Panc1 (cell line): ENCODE data around the gene H2AZ2. TPM values are rescaled to one million over a fixed set of nuclear protein-coding genes. Genes with fewer than 3 reads are reported as not detected.

Experiments
- ATAC-seq: fragments of 200-7000 bp; cut with Tn5 transposase; 2 replicates; pipeline ENCODE4 v1.9.1; 2020; ENCODE audit warnings: mild to moderate bottlenecking, moderate library complexity
- BruUV-seq: library from RNA; stranded (reverse); fragments of 400-500 nt; replicated peaks from 2 replicates; lab custom pipeline; 2021; lab: Mats Ljungman, UMichigan
- CTCF ChIA-PET: fragments of 300-600 bp; sonication (Branson Sonifier 250); formaldehyde crosslinking; loops from one replicate; lab custom pipeline; 2022; ENCODE audit warnings: antibody characterized with exemption; lab: Charles Lee
- POLR2A ChIA-PET: fragments of 300-600 bp; sonication (Branson Sonifier 250); formaldehyde crosslinking; loops from one replicate; lab custom pipeline; 2022; ENCODE audit warnings: antibody characterized with exemption; lab: Charles Lee
- DNase-seq: peaks from one replicate; pipeline ENCODE4 v3.0.0-alpha.2; 2010; ENCODE audit warnings: low read depth, low spot score
- H3K27ac ChIP-seq: 2 replicates; pipeline ENCODE4 v1.5.1; 2011; ENCODE audit warnings: mild to moderate bottlenecking, low read length, inconsistent platforms
- H3K27me3 ChIP-seq: fragments of 200-500 bp; sonication (Bioruptor generic); 2 replicates; pipeline ENCODE4 v1.6.0; 2014; ENCODE audit warnings: low read length, inconsistent platforms; ENCODE audit not compliant: control insufficient read depth, insufficient read depth
- H3K36me3 ChIP-seq: fragments of 200-500 bp; sonication (Bioruptor generic); 2 replicates; pipeline ENCODE4 v1.5.1; 2014; ENCODE audit warnings: inconsistent platforms, mild to moderate bottlenecking, low read length, moderate library complexity; ENCODE audit not compliant: control insufficient read depth, insufficient read depth
- H3K4me1 ChIP-seq: 2 replicates; pipeline ENCODE4 v1.5.1; 2011; ENCODE audit warnings: inconsistent platforms, mild to moderate bottlenecking, low read length, moderate library complexity; ENCODE audit not compliant: control insufficient read depth, insufficient read depth
- H3K4me3 ChIP-seq, 2 experiments: 2 replicates each; pipeline ENCODE4 v1.5.1; 2011 to 2012; ENCODE audit warnings: low read depth in 2 of 2, low read length in 2 of 2, mild to moderate bottlenecking in 2 of 2, inconsistent platforms in 1 of 2, moderate library complexity in 1 of 2
- H3K9me3 ChIP-seq: fragments of 200-500 bp; sonication (Bioruptor generic); 2 replicates; pipeline ENCODE4 v1.5.1; 2014; ENCODE audit warnings: low read depth, mild to moderate bottlenecking, inconsistent platforms, low read length, moderate library complexity; ENCODE audit not compliant: control insufficient read depth, insufficient read depth
- CTCF ChIP-seq: fragments of 450-650 bp; IDR thresholded peaks from 2 replicates; pipeline ENCODE4 v1.5.1; 2017; ENCODE audit warnings: mild to moderate bottlenecking
- POLR2AphosphoS5 ChIP-seq: IDR thresholded peaks from 2 replicates; pipeline ENCODE4 v1.6.1; 2012; ENCODE audit warnings: mild to moderate bottlenecking, low read depth, low read length, moderate library complexity
- REST ChIP-seq, 2 experiments: IDR thresholded peaks; 2 replicates each; pipeline ENCODE4 v1.6.1; 2011 to 2012; ENCODE audit warnings: low read depth in 2 of 2, control low read depth in 1 of 2, low read length in 1 of 2, mild to moderate bottlenecking in 1 of 2, moderate library complexity in 1 of 2; ENCODE audit not compliant: insufficient read depth in 1 of 2
- SIN3A ChIP-seq: IDR thresholded peaks from 2 replicates; pipeline ENCODE4 v1.6.1; 2012; ENCODE audit warnings: low read depth, mild to moderate bottlenecking, low read length, moderate library complexity, borderline replicate concordance; ENCODE audit not compliant: insufficient read depth
- TCF7L2 ChIP-seq: IDR thresholded peaks from 2 replicates; pipeline ENCODE4 v1.6.1; 2011; ENCODE audit warnings: mild to moderate bottlenecking, low read depth, low read length, inconsistent platforms
- in situ Hi-C: cut with HindIII; loops from 2 replicates; pipeline ENCODE4 v1.10.0; 2016; ENCODE audit warnings: low sequenced_read_pairs, low pct_unique_long_range_greater_than_20kb
- intact Hi-C: fragments of 100-400 bp; cut with micrococcal nuclease; formaldehyde crosslinking; loops from one replicate; pipeline ENCODE4 v1.10.0; 2022; ENCODE audit not compliant: unreplicated experiment
- total RNA-seq: library from RNA; stranded (reverse); gene quantifications from one replicate; pipeline ENCODE4 v1.2.1, GENCODE V29; 2021; ENCODE audit not compliant: unreplicated experiment

Gene H2AZ2
- total RNA-seq, 1 experiment from 2014 or later: 319 TPM

GRCh38 chr7:44789990-44790389 lies 57.9 kb downstream of the H2AZ2 start:
- TF ChIP-seq SIN3A (no peak), REST (IDR thresholded peaks at IDR 0.05; ENCODE audit: insufficient read depth in 1 of 2, low read depth in 2 of 2, low read length in 1 of 2) (no peak), POLR2AphosphoS5 (no peak)
- H3K27me3 ChIP-seq: no peaks in the 10 kb centered on the region
- no peaks in the 10 kb centered on the region for H3K9me3 ChIP-seq
- no peak for DNase-seq
- no peak overlapping the region for H3K4me3 ChIP-seq
- H3K27ac ChIP-seq: no peak overlapping the region
- no peaks in the 10 kb centered on the region for H3K36me3 ChIP-seq
- CTCF ChIA-PET: no interaction called here
- POLR2A ChIA-PET: interaction anchor here (0.7 kb wide), 1 partner anchor 234 kb away, joined by 4 read pairs; no protein-coding TSS in a partner anchor
- H3K4me1 ChIP-seq: peaks cover 10% of the 10 kb centered on the region
- intact Hi-C loops (no loop called here), in situ Hi-C loops (no loop called here)
- no peak for ATAC-seq
- BruUV-seq: no TSS peak

GRCh38 chr7:44787762-44788161 lies 60.1 kb downstream of the H2AZ2 start:
- H3K27me3 ChIP-seq: no peaks in the 10 kb centered on the region
- DNase-seq (no peak), ATAC-seq (no peak)
- CTCF ChIA-PET: no interaction called here
- no peak overlapping the region for H3K4me3 ChIP-seq
- peaks cover 7% of the 10 kb centered on the region for H3K9me3 ChIP-seq
- H3K27ac ChIP-seq: no peak overlapping the region
- intact Hi-C loops (no loop called here), in situ Hi-C loops (no loop called here)
- POLR2A ChIA-PET: no interaction called here
- TF ChIP-seq TCF7L2 (no peak), POLR2AphosphoS5 (no peak), SIN3A (no peak), REST (IDR thresholded peaks at IDR 0.05; ENCODE audit: insufficient read depth in 1 of 2, low read depth in 2 of 2, low read length in 1 of 2) (no peak), CTCF (no peak)
- H3K4me1 ChIP-seq: 0 out of 2 replicates have a peak, but pooled peaks cover 2% of the 10 kb centered on the region
- no TSS peak for BruUV-seq
- H3K36me3 ChIP-seq: no peaks in the 10 kb centered on the region
